RWPE2 (cell line): ENCODE data around the gene ATG5.

Experiments used
- ATAC-seq: fragments of 200-7000 bp; cut with Tn5 transposase; 3 replicates; pipeline ENCODE4 v1.9.1; 2021; ENCODE audit warnings: low read depth
- DNase-seq: peaks from one replicate; pipeline ENCODE4 v3.0.0-alpha.2; 2020; ENCODE audit warnings: low spot score
- H3K27ac ChIP-seq: fragments of 450-650 bp; 2 replicates; pipeline ENCODE4 v1.5.1; 2017; ENCODE audit warnings: mild to moderate bottlenecking; ENCODE audit not compliant: poor library complexity, severe bottlenecking
- H3K27me3 ChIP-seq: fragments of 250-450 bp; sonication (Bioruptor Pico); 2 replicates; pipeline ENCODE4 v1.5.1; 2021; ENCODE audit warnings: mild to moderate bottlenecking, moderate library complexity; ENCODE audit not compliant: insufficient read depth, poor library complexity, severe bottlenecking
- H3K36me3 ChIP-seq: fragments of 250-450 bp; sonication (Bioruptor Pico); 2 replicates; pipeline ENCODE4 v1.5.1; 2020; ENCODE audit warnings: low read depth, mild to moderate bottlenecking, moderate library complexity
- H3K4me1 ChIP-seq: fragments of 250-450 bp; sonication (Bioruptor Pico); 2 replicates; pipeline ENCODE4 v1.5.1; 2021; ENCODE audit warnings: mild to moderate bottlenecking, moderate library complexity; ENCODE audit not compliant: insufficient read depth, poor library complexity, severe bottlenecking
- H3K4me3 ChIP-seq: fragments of 250-450 bp; sonication (Bioruptor Pico); 2 replicates; pipeline ENCODE4 v1.5.1; 2021; ENCODE audit warnings: mild to moderate bottlenecking, moderate library complexity; ENCODE audit not compliant: severe bottlenecking
- H3K9me3 ChIP-seq: fragments of 250-450 bp; sonication (Bioruptor Pico); 2 replicates; pipeline ENCODE4 v1.5.1; 2021; ENCODE audit warnings: mild to moderate bottlenecking, moderate library complexity; ENCODE audit not compliant: severe bottlenecking
- CTCF ChIP-seq: fragments of 450-650 bp; IDR thresholded peaks from one replicate; pipeline ENCODE4 v1.5.1; 2017; ENCODE audit warnings: mild to moderate bottlenecking, moderate library complexity; ENCODE audit not compliant: poor library complexity, severe bottlenecking

ATG5 gene

GRCh38 chr6:106286746-106287145, 38.8 kb downstream of the ATG5 start:
- Histone ChIP-seq H3K4me1 (peaks cover under 1% of the 10 kb centered on the region), H3K36me3 (peaks cover 25% of the 10 kb centered on the region), H3K9me3 (peaks cover 5% of the 10 kb centered on the region), H3K27me3 (no peaks in the 10 kb centered on the region), H3K4me3 (no peak overlapping the region), H3K27ac (no peak overlapping the region)
- no peak for TF ChIP-seq CTCF
- DNase-seq: no peak
- ATAC-seq: no peak

- no peak for TF ChIP-seq CTCF
Observed at GRCh38 chr6:106283481-106283880, 42.1 kb downstream of the ATG5 start.

GRCh38 chr6:106281661-106282060, 43.9 kb downstream of the ATG5 start:
- Histone ChIP-seq H3K27me3 (no peaks in the 10 kb centered on the region), H3K4me3 (no peak overlapping the region), H3K36me3 (peaks cover 13% of the 10 kb centered on the region), H3K9me3 (no peaks in the 10 kb centered on the region), H3K27ac (no peak overlapping the region), H3K4me1 (peaks cover 6% of the 10 kb centered on the region)
- TF ChIP-seq CTCF: no peak
- no peak for DNase-seq
- no peak for ATAC-seq

More at GRCh38 chr6:106283481-106283880, 42.1 kb downstream of the ATG5 start:
- Histone ChIP-seq H3K27ac (no peak overlapping the region), H3K4me1 (peaks cover 6% of the 10 kb centered on the region), H3K36me3 (peaks cover 9% of the 10 kb centered on the region), H3K4me3 (no peak overlapping the region), H3K27me3 (no peaks in the 10 kb centered on the region), H3K9me3 (no peaks in the 10 kb centered on the region)
- DNase-seq: no peak
- no peak for ATAC-seq

- Histone ChIP-seq H3K27ac (no peak overlapping the region), H3K36me3 (peaks cover 13% of the 10 kb centered on the region), H3K4me3 (no peak overlapping the region), H3K27me3 (no peaks in the 10 kb centered on the region), H3K9me3 (no peaks in the 10 kb centered on the region), H3K4me1 (peaks cover 6% of the 10 kb centered on the region)
- no peak for ATAC-seq
- no peak for DNase-seq
- TF ChIP-seq CTCF: no peak
Observed at GRCh38 chr6:106281088-106281487, 44.5 kb downstream of the ATG5 start.

- Histone ChIP-seq H3K9me3 (no peaks in the 10 kb centered on the region), H3K36me3 (peaks cover 23% of the 10 kb centered on the region), H3K4me3 (no peak overlapping the region), H3K4me1 (peaks cover 6% of the 10 kb centered on the region), H3K27ac (no peak overlapping the region), H3K27me3 (no peaks in the 10 kb centered on the region)
- DNase-seq: no peak
- no peak for ATAC-seq
- TF ChIP-seq CTCF: no peak
Observed at GRCh38 chr6:106279179-106279578, 46.4 kb downstream of the ATG5 start.
